Measurements from ENCODE around the gene CRELD1. TPM values are rescaled to one million over a fixed set of nuclear protein-coding genes. Genes with fewer than 3 reads are reported as not detected.

The CRELD1 gene
- total RNA-seq (2013; cell fraction: nucleolus; rRNA removed), result 72.6 and 98.4 TPM in 2 replicates
- 7.6 and 9.4 TPM in 2 replicates for total RNA-seq (2014; rRNA removed)
- 7.3 and 7.6 TPM in 2 replicates for total RNA-seq (2014; rRNA removed; fragmentation: Illumina TruSeq; extraction: Trizol)
- 8.2 and 8.4 TPM in 2 replicates for total RNA-seq (2021)
- 6.6 TPM for polyA plus RNA-seq (2011; ENCODE audit: low read depth)
- 11.3 and 15.9 TPM in 2 replicates for polyA plus RNA-seq (2011; rRNA removed)
- polyA plus RNA-seq (2011; cell fraction: cytosol; rRNA removed), result 15.1 and 24.0 TPM in 2 replicates
- 84.1 and 85.5 TPM in 2 replicates for polyA plus RNA-seq (2011; cell fraction: nucleus; rRNA removed)
- 11.7 and 20.2 TPM in 2 replicates for polyA plus RNA-seq (2012)
- polyA plus RNA-seq (2014; fragmentation: Illumina TruSeq; extraction: Trizol), result 2.6 and 6.2 TPM in 2 replicates
- 1 to 10 TPM; 1.3 to 2.3 TPM for polyA plus RNA-seq (2014; fragmentation: Nextera tagmentation; extraction: Ambion mirVana)
- polyA plus RNA-seq (2014; rRNA removed), result 12.3 and 12.7 TPM in 2 replicates
- polyA plus RNA-seq (2016; fragmentation: Nextera tagmentation; extraction: Ambion mirVana), result 10 to 100 TPM; 14.2 TPM
- 13.2 and 23.0 TPM in 2 replicates for polyA minus RNA-seq (2011; rRNA and poly(A)+ RNA removed)
- polyA minus RNA-seq (2011; cell fraction: cytosol; rRNA and poly(A)+ RNA removed), result 4.0 and 5.2 TPM in 2 replicates
- polyA minus RNA-seq (2011; cell fraction: nucleus; rRNA and poly(A)+ RNA removed), result 9.7 and 14.5 TPM in 2 replicates
- Bru-seq, nascent RNA, result percentile 72 among the genes with signal in this experiment
- BruChase-seq, experiment 1, labeled RNA remaining after a 6-hour chase, result percentile 75 among the genes with signal in this experiment
- BruChase-seq, experiment 2, labeled RNA remaining after a 2-hour chase, result percentile 72 among the genes with signal in this experiment
- long read RNA-seq, experiment 1, partial matches to known transcripts, result 3 of 8 reads
- long read RNA-seq, experiment 1, other reads (novel, unspliced or antisense), result 1 of 8 reads
- long read RNA-seq, experiment 2, partial matches to known transcripts, result 3 of 6 reads
- long read RNA-seq, experiment 2, other reads (novel, unspliced or antisense), result 2 of 6 reads

- Histone ChIP-seq H3K27me3 (replicated peaks in 1 of 2; ENCODE audit: control insufficient read depth in 2 of 2, insufficient read depth in 2 of 2, low read length in 1 of 2) (no peaks in the 10 kb centered on the region), H3K79me2 (ENCODE audit: control insufficient read depth, insufficient read depth, low read length) (peaks cover 18% of the 10 kb centered on the region), H3K9ac (ENCODE audit: control insufficient read depth, insufficient read depth, low read length) (peak within 1 kb of the TSS; percentile 84), H3K4me2 (ENCODE audit: control insufficient read depth, insufficient read depth) (peak within 1 kb of the TSS; percentile 98), H3K36me3 (ENCODE audit: control insufficient read depth in 2 of 2, insufficient read depth in 2 of 2, low read length in 1 of 2) (peaks cover 0 to 2% of the 10 kb centered on the region in 2 experiments; a peak in 1 of 4 replicates), H3K4me1 (ENCODE audit: control insufficient read depth, insufficient read depth, low read length) (peaks cover 9% of the 10 kb centered on the region), H3K4me3 (peak within 1 kb of the TSS; percentile 89), H3K27ac (ENCODE audit: control insufficient read depth, insufficient read depth) (peak within 1 kb of the TSS; percentile 86), H2AFZ (ENCODE audit: control insufficient read depth, low read depth, low read length) (peak within 1 kb of the TSS; percentile 88), H4K20me1 (ENCODE audit: control insufficient read depth, insufficient read depth) (no peaks in the 10 kb centered on the region), H3K9me3 (replicated peaks; ENCODE audit: control insufficient read depth, insufficient read depth, low read length) (no peaks in the 10 kb centered on the region)
- no TSS peak for BruUV-seq (replicated peaks)
- intact Hi-C loops (cut with micrococcal nuclease; ENCODE audit: unreplicated experiment), result loop anchor here (2.0 to 10.0 kb wide), 6 partner anchors 17 to 391 kb away; partner anchors contain the start of genes ARPC4, JAGN1, RPUSD3 and SEC13
- FAIRE-seq (peak; percentile 68), DNase-seq (ENCODE audit: low read depth, low spot score) (peak; percentile 81), ATAC-seq (peak; percentile 90)
- ChIA-PET SMC1A (ENCODE audit: uncharacterized antibody, unreplicated experiment) (interaction anchor here (1.0 to 3.8 kb wide), 16 partner anchors 9 to 388 kb away, joined by 3 to 20 read pairs (median 4); partner anchors contain the start of genes EMC3, FANCD2, GHRL and PRRT3), RAD21 (ENCODE audit: unreplicated experiment) (interaction anchor here (0.5 to 5.2 kb wide), 19 partner anchors 9 to 389 kb away, joined by 3 to 51 read pairs (median 7); partner anchors contain the start of genes ARPC4, EMC3, FANCD2 and IRAK2), POLR2A (interaction anchor here (0.7 to 2.2 kb wide), 15 partner anchors 18 to 388 kb away, joined by 3 to 19 read pairs (median 4); partner anchors contain the start of genes CIDEC, FANCD2, GHRL and JAGN1), CTCF (interaction anchor here (0.6 to 5.0 kb wide), 20 partner anchors 19 to 580 kb away, joined by 3 to 45 read pairs (median 10); partner anchors contain the start of genes CIDEC, EMC3, FANCD2 and IL17RC)
- in situ Hi-C loops (cut with MboI), result no loop called here
- under 1% methylated on average over 43 of the region's 50 CpGs for WGBS (ENCODE audit: insufficient coverage, insufficient replicate concordance, low lambda C conversion rate, missing lambda C conversion rate)
- TF ChIP-seq POLR2AphosphoS2 (IDR thresholded peaks at IDR 0.05; ENCODE audit: low read depth, low read length) (peak; percentile 59; the same call in 1 of the 2 replicates), BMI1 (IDR thresholded peaks at IDR 0.05; ENCODE audit: borderline replicate concordance) (no peak), ZNF207 (IDR thresholded peaks at IDR 0.05; ENCODE audit: borderline replicate concordance) (no peak), ZNF384 (IDR thresholded peaks at IDR 0.05; ENCODE audit: borderline replicate concordance, low read depth, low read length) (no peak), EED (IDR thresholded peaks at IDR 0.05; ENCODE audit: low read depth) (no peak), PBX3 (IDR thresholded peaks at IDR 0.05; ENCODE audit: insufficient replicate concordance, low read depth, low read length) (no peak), USF2 (IDR thresholded peaks at IDR 0.05; ENCODE audit: borderline replicate concordance, low read depth, low read length) (peak; percentile 1), BRCA1 (IDR thresholded peaks at IDR 0.05; ENCODE audit: low read depth, low read length) (no peak), GABPA (IDR thresholded peaks at IDR 0.05; ENCODE audit: low read depth) (peak; percentile 23; the same call in 1 of the 2 replicates), DPF2 (IDR thresholded peaks at IDR 0.05) (no peak), STAT1 (conservative IDR thresholded peaks at IDR 0.05) (no peak; the same call in 1 of the 2 replicates), CHD2 (IDR thresholded peaks at IDR 0.05; ENCODE audit: borderline replicate concordance, low read depth, low read length) (peak; percentile 84), MTA2 (IDR thresholded peaks at IDR 0.05; ENCODE audit: low read depth) (no peak), NR2C2 (IDR thresholded peaks at IDR 0.05; ENCODE audit: borderline replicate concordance, control insufficient read depth, insufficient read length, low read depth) (no peak), CBFB (IDR thresholded peaks at IDR 0.05; ENCODE audit: low read depth) (no peak; the same call in 1 of the 2 replicates), PKNOX1 (IDR thresholded peaks at IDR 0.05) (no peak)
Measured at GRCh38 chr3:9933561-9934234, at the start of gene CRELD1. Gene CRELD1, plus strand, starts transcription at chr3:9933834. Its CDS starts 605 bp downstream, at chr3:9934439.
